ENCODE measurements around the gene CYP4F2.

- TF ChIP-seq CTCF (IDR thresholded peaks at IDR 0.05) = no peak
- TF ChIP-seq POLR2A (IDR thresholded peaks at IDR 0.05) = no peak
Observed at GRCh38 chr19:15829786-15830185, 68.1 kb downstream of the CYP4F2 start.
